Measurements from ENCODE around the gene PPP1R1B. TPM values are rescaled to one million over a fixed set of nuclear protein-coding genes. Genes with fewer than 3 reads are reported as not detected.
A peak's percentile ranks its signal among the peaks of the same experiment; 100 is the strongest.

The PPP1R1B gene
- total RNA-seq, 1 donor from 2014 or later, result 9.3 TPM

DNA sequence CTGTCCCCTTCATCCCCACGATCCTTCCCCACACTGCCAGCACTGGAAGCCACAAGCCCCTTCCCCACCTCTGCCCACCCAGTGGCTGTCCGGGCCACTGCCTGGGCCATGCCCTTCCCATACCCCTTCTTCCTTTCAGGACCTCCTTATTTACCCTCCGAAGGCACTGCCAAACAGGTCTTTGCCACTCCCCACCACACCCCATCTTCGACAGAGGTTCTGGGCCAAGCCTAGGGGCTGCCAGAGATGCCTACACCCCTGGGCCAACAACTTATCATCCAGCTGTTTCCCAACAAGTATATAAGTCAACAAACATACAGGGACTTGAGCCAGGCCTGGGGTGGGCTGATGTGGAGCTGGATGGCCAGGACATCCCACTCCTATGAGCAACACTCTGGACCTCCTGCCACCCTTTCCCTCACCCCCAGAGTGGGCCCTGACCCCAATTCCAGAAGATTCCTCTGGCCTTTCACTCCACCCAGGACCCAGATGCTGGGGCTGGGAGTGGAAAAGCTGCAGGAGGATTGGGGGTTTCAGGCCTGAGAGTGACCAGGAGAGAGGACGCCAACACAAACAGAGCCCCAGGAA, 1.5 kb upstream of the PPP1R1B start:
- DNase-seq (ENCODE audit: extremely low spot score in 2 of 2), result no peak
- TF ChIP-seq POLR2A (IDR thresholded peaks at IDR 0.05) (no peak), CTCF (IDR thresholded peaks at IDR 0.05) (no peak)
- Histone ChIP-seq H3K27ac (no peak overlapping the region), H3K27me3 (peaks cover 7% of the 10 kb centered on the region), H3K4me1 (peaks cover 19% of the 10 kb centered on the region), H3K9me3 (no peaks in the 10 kb centered on the region), H3K36me3 (no peaks in the 10 kb centered on the region), H3K4me3 (no peak overlapping the region)
- intact Hi-C loops (cut with DNase I), result no loop called here

GRCh38 chr17:39627047-39627711, 427 bp downstream of the PPP1R1B start:
- no peak for DNase-seq (ENCODE audit: extremely low spot score in 2 of 2)
- intact Hi-C loops (cut with DNase I), result no loop called here
- Histone ChIP-seq H3K9me3 (no peaks in the 10 kb centered on the region), H3K4me3 (peak overlapping the region; percentile 34 to 42), H3K27me3 (peaks cover 7% of the 10 kb centered on the region), H3K4me1 (peaks cover 19% of the 10 kb centered on the region), H3K27ac (peak overlapping the region; percentile 7), H3K36me3 (no peaks in the 10 kb centered on the region)
- no peak for TF ChIP-seq CTCF (IDR thresholded peaks at IDR 0.05)
- TF ChIP-seq POLR2AphosphoS5 (IDR thresholded peaks at IDR 0.05; ENCODE audit: insufficient read depth in 1 of 2, low read depth in 1 of 2), result no peak
- no peak for TF ChIP-seq POLR2A (IDR thresholded peaks at IDR 0.05)

GRCh38 chr17:39627712-39628516, 1.2 kb downstream of the PPP1R1B start:
- no peaks in the 10 kb centered on the region for H3K36me3 ChIP-seq
- no peak for DNase-seq (ENCODE audit: extremely low spot score in 2 of 2)
- peak overlapping the region; percentile 34 to 42 for H3K4me3 ChIP-seq
- TF ChIP-seq POLR2A (IDR thresholded peaks at IDR 0.05) (no peak), POLR2AphosphoS5 (IDR thresholded peaks at IDR 0.05; ENCODE audit: insufficient read depth in 1 of 2, low read depth in 1 of 2) (no peak), CTCF (IDR thresholded peaks at IDR 0.05) (no peak)
- H3K27ac ChIP-seq, result peak overlapping the region; percentile 7
- H3K27me3 ChIP-seq, result peaks cover 7% of the 10 kb centered on the region
- H3K4me1 ChIP-seq, result peaks cover 19% of the 10 kb centered on the region
- no peaks in the 10 kb centered on the region for H3K9me3 ChIP-seq
- intact Hi-C loops (cut with DNase I), result no loop called here

- H3K27ac ChIP-seq, result no peak overlapping the region
- no peak overlapping the region for H3K4me3 ChIP-seq
- intact Hi-C loops (cut with DNase I), result no loop called here
These were observed 2.1 kb downstream of the PPP1R1B start for GRCh38 chr17:39628655-39629493.

More at GRCh38 chr17:39628655-39629493, 2.1 kb downstream of the PPP1R1B start:
- Histone ChIP-seq H3K4me1 (peaks cover 19% of the 10 kb centered on the region), H3K9me3 (no peaks in the 10 kb centered on the region), H3K27me3 (peaks cover 7% of the 10 kb centered on the region), H3K36me3 (no peaks in the 10 kb centered on the region)
- TF ChIP-seq POLR2AphosphoS5 (IDR thresholded peaks at IDR 0.05; ENCODE audit: insufficient read depth in 1 of 2, low read depth in 1 of 2) (no peak), CTCF (IDR thresholded peaks at IDR 0.05) (no peak), POLR2A (IDR thresholded peaks at IDR 0.05) (no peak)
- no peak for DNase-seq (ENCODE audit: extremely low spot score in 2 of 2)

Measured in vagina (tissue), 2 donors.